Upper lobe of left lung (tissue), 4 donors: ENCODE results near the gene DNAJC1.

Experiments
- POLR2A ChIP-seq, 4 donors: fragments of 450-650 bp; IDR thresholded peaks; one replicate each; pipeline ENCODE4 v1.5.1; 2016 to 2017; ENCODE audit warnings: antibody characterized with exemption in 4 of 4, mild to moderate bottlenecking in 2 of 4
- TF ChIP-seq, protein P1 (sequence below), 6 experiments: fragments of 450-650 bp in 4 of 6; fragments of 200-600 bp in 2 of 6; sonication (generic) in 2 of 6; IDR thresholded peaks; one replicate each; pipeline ENCODE4 v1.5.1; 2016 to 2019; ENCODE audit warnings: antibody characterized with exemption in 6 of 6

GRCh38 chr10:21719502-21719901 lies 284.0 kb downstream of the DNAJC1 start:
- TF ChIP-seq, protein P1, sequence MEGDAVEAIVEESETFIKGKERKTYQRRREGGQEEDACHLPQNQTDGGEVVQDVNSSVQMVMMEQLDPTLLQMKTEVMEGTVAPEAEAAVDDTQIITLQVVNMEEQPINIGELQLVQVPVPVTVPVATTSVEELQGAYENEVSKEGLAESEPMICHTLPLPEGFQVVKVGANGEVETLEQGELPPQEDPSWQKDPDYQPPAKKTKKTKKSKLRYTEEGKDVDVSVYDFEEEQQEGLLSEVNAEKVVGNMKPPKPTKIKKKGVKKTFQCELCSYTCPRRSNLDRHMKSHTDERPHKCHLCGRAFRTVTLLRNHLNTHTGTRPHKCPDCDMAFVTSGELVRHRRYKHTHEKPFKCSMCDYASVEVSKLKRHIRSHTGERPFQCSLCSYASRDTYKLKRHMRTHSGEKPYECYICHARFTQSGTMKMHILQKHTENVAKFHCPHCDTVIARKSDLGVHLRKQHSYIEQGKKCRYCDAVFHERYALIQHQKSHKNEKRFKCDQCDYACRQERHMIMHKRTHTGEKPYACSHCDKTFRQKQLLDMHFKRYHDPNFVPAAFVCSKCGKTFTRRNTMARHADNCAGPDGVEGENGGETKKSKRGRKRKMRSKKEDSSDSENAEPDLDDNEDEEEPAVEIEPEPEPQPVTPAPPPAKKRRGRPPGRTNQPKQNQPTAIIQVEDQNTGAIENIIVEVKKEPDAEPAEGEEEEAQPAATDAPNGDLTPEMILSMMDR (IDR thresholded peaks at IDR 0.05), result no peak
- no peak for TF ChIP-seq POLR2A (IDR thresholded peaks at IDR 0.05)
